ENCODE results near the gene IKBKE.

DNA sequence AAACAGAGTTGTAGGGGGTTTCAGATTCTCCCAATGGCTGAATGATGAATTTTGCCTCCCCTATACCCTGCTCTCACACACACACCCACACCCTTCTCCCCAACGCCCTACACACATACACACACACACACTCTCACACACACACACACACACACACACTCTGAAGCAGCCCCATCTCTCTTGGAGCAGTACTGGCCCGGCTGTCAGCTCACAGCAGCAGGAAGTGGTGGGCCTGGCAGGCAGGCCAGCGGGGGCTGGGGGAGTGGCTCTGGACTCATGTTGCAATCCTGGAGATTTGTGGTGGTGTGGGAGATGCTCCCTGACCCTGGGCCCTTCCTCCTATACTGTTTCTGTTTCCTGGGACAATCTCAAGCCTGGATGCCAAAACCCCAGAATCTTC, 2.2 kb downstream of the IKBKE start:
- TF ChIP-seq CTCF (IDR thresholded peaks at IDR 0.05): no peak
- TF ChIP-seq POLR2A (IDR thresholded peaks at IDR 0.05): no peak
